ENCODE measurements around the gene CRIM1. TPM values are rescaled to one million over a fixed set of nuclear protein-coding genes. Genes with fewer than 3 reads are reported as not detected.

Gene CRIM1
- total RNA-seq, 1 experiment from 2014 or later = 292 TPM

- Histone ChIP-seq H3K4me3 (ENCODE audit: low read depth, low read length) (no peak overlapping the region), H3K9me3 (no peaks in the 10 kb centered on the region), H3K27me3 (replicated peaks; ENCODE audit: control insufficient read depth, insufficient read depth, low read length) (no peaks in the 10 kb centered on the region), H3K4me1 (no peaks in the 10 kb centered on the region), H3K36me3 (ENCODE audit: control insufficient read depth, insufficient read depth, low read length) (peaks cover 3% of the 10 kb centered on the region)
- no peak for DNase-seq
- peaks cover 78% of the 10 kb centered on the region for H3K36me3 Mint-ChIP-seq (ENCODE audit: insufficient read depth, unreplicated experiment)
- no TSS peak for BruUV-seq (replicated peaks)
- H3K4me1 Mint-ChIP-seq (ENCODE audit: low read depth, unreplicated experiment) = no peaks in the 10 kb centered on the region
- H3K4me3 Mint-ChIP-seq (ENCODE audit: unreplicated experiment) = no peak overlapping the region
- intact Hi-C loops (cut with micrococcal nuclease; ENCODE audit: unreplicated experiment) = no loop called here
- POLR2A ChIA-PET = no interaction called here
- no peak overlapping the region for H3K27ac Mint-ChIP-seq (ENCODE audit: unreplicated experiment)
- CTCF ChIA-PET = no interaction called here
- no peaks in the 10 kb centered on the region for H3K27me3 Mint-ChIP-seq (ENCODE audit: insufficient read depth, unreplicated experiment)
- no peak for TF ChIP-seq CTCF (IDR thresholded peaks at IDR 0.05; ENCODE audit: insufficient read depth in 1 of 2, low read depth in 1 of 2, low read length in 1 of 2, severe bottlenecking in 1 of 2, unreplicated experiment in 1 of 2)
- H3K9me3 Mint-ChIP-seq (ENCODE audit: unreplicated experiment) = no peaks in the 10 kb centered on the region
These were observed 228.7 kb downstream of the CRIM1 start for GRCh38 chr2:36584148-36584794.

GRCh38 chr2:36586672-36587071 is 231.1 kb downstream of the CRIM1 start:
- Histone ChIP-seq H3K36me3 (ENCODE audit: control insufficient read depth, insufficient read depth, low read length) (peaks cover 2% of the 10 kb centered on the region), H3K4me3 (ENCODE audit: low read depth, low read length) (no peak overlapping the region), H3K4me1 (peaks cover under 1% of the 10 kb centered on the region; the same call in 1 of the 2 replicates), H3K27me3 (replicated peaks; ENCODE audit: control insufficient read depth, insufficient read depth, low read length) (no peaks in the 10 kb centered on the region), H3K9me3 (no peaks in the 10 kb centered on the region)
- H3K4me1 Mint-ChIP-seq (ENCODE audit: low read depth, unreplicated experiment) = no peaks in the 10 kb centered on the region
- ChIA-PET CTCF (no interaction called here), POLR2A (no interaction called here)
- TF ChIP-seq CTCF (IDR thresholded peaks at IDR 0.05; ENCODE audit: insufficient read depth in 1 of 2, low read depth in 1 of 2, low read length in 1 of 2, severe bottlenecking in 1 of 2, unreplicated experiment in 1 of 2) = no peak
- no TSS peak for BruUV-seq (replicated peaks)
- no peak overlapping the region for H3K27ac Mint-ChIP-seq (ENCODE audit: unreplicated experiment)
- no peaks in the 10 kb centered on the region for H3K9me3 Mint-ChIP-seq (ENCODE audit: unreplicated experiment)
- peaks cover 72% of the 10 kb centered on the region for H3K36me3 Mint-ChIP-seq (ENCODE audit: insufficient read depth, unreplicated experiment)
- no peak overlapping the region for H3K4me3 Mint-ChIP-seq (ENCODE audit: unreplicated experiment)
- intact Hi-C loops (cut with micrococcal nuclease; ENCODE audit: unreplicated experiment) = no loop called here
- no peaks in the 10 kb centered on the region for H3K27me3 Mint-ChIP-seq (ENCODE audit: insufficient read depth, unreplicated experiment)
- DNase-seq = no peak

- no peak for DNase-seq
- Mint-ChIP-seq H3K4me3 (ENCODE audit: unreplicated experiment) (no peak overlapping the region), H3K27ac (ENCODE audit: unreplicated experiment) (no peak overlapping the region), H3K9me3 (ENCODE audit: unreplicated experiment) (no peaks in the 10 kb centered on the region), H3K27me3 (ENCODE audit: insufficient read depth, unreplicated experiment) (no peaks in the 10 kb centered on the region), H3K36me3 (ENCODE audit: insufficient read depth, unreplicated experiment) (peaks cover 69% of the 10 kb centered on the region), H3K4me1 (ENCODE audit: low read depth, unreplicated experiment) (no peaks in the 10 kb centered on the region)
- Histone ChIP-seq H3K36me3 (ENCODE audit: control insufficient read depth, insufficient read depth, low read length) (peaks cover 2% of the 10 kb centered on the region), H3K9me3 (no peaks in the 10 kb centered on the region), H3K4me3 (ENCODE audit: low read depth, low read length) (no peak overlapping the region), H3K4me1 (peaks cover 5% of the 10 kb centered on the region; the same call in 1 of the 2 replicates), H3K27me3 (replicated peaks; ENCODE audit: control insufficient read depth, insufficient read depth, low read length) (no peaks in the 10 kb centered on the region)
- CTCF ChIA-PET = no interaction called here
- POLR2A ChIA-PET = no interaction called here
- intact Hi-C loops (cut with micrococcal nuclease; ENCODE audit: unreplicated experiment) = no loop called here
- no peak for TF ChIP-seq CTCF (IDR thresholded peaks at IDR 0.05; ENCODE audit: insufficient read depth in 1 of 2, low read depth in 1 of 2, low read length in 1 of 2, severe bottlenecking in 1 of 2, unreplicated experiment in 1 of 2)
- no TSS peak for BruUV-seq (replicated peaks)
These were observed 231.5 kb downstream of the CRIM1 start for GRCh38 chr2:36587101-36587500.

All from Caco-2 (cell line).